Duodenal mucosa (tissue), 2 donors: ENCODE measurements around the gene KDM4C.

Experiments used
- H3K27ac ChIP-seq: one replicate; pipeline ENCODE4 v1.7.0; 2013; ENCODE audit warnings: low read depth, low read length
- H3K27me3 ChIP-seq, 2 donors: one replicate each; pipeline ENCODE4 v1.7.0; 2013; ENCODE audit warnings: low read length in 2 of 2, control low read depth in 1 of 2; ENCODE audit not compliant: insufficient read depth in 2 of 2, control insufficient read depth in 1 of 2
- H3K36me3 ChIP-seq, 2 donors: one replicate each; pipeline ENCODE4 v1.7.0; 2013; ENCODE audit warnings: low read length in 2 of 2, control low read depth in 1 of 2; ENCODE audit not compliant: insufficient read depth in 2 of 2, control insufficient read depth in 1 of 2
- H3K4me1 ChIP-seq, 2 donors: one replicate each; pipeline ENCODE4 v1.7.0; 2013; ENCODE audit warnings: low read length in 2 of 2, control low read depth in 1 of 2; ENCODE audit not compliant: insufficient read depth in 2 of 2, control insufficient read depth in 1 of 2
- H3K4me3 ChIP-seq, 2 donors: one replicate each; pipeline ENCODE4 v1.7.0; 2013; ENCODE audit warnings: low read length in 2 of 2, low read depth in 1 of 2
- H3K9ac ChIP-seq, 2 donors: one replicate each; pipeline ENCODE4 v1.7.0; 2013; ENCODE audit warnings: low read length in 2 of 2, low read depth in 1 of 2
- H3K9me3 ChIP-seq, 2 donors: one replicate each; pipeline ENCODE4 v1.7.0; 2013; ENCODE audit warnings: low read length in 2 of 2, control low read depth in 1 of 2; ENCODE audit not compliant: control insufficient read depth in 1 of 2

The KDM4C gene

GRCh38 chr9:7143645-7144200, 385.9 kb downstream of the KDM4C start:
- Histone ChIP-seq H3K27me3 (no peaks in the 10 kb centered on the region), H3K4me3 (no peak overlapping the region), H3K4me1 (no peaks in the 10 kb centered on the region), H3K27ac (no peak overlapping the region), H3K9me3 (no peaks in the 10 kb centered on the region), H3K9ac (no peak overlapping the region), H3K36me3 (peaks cover 6 to 27% of the 10 kb centered on the region in 2 donors)

DNA sequence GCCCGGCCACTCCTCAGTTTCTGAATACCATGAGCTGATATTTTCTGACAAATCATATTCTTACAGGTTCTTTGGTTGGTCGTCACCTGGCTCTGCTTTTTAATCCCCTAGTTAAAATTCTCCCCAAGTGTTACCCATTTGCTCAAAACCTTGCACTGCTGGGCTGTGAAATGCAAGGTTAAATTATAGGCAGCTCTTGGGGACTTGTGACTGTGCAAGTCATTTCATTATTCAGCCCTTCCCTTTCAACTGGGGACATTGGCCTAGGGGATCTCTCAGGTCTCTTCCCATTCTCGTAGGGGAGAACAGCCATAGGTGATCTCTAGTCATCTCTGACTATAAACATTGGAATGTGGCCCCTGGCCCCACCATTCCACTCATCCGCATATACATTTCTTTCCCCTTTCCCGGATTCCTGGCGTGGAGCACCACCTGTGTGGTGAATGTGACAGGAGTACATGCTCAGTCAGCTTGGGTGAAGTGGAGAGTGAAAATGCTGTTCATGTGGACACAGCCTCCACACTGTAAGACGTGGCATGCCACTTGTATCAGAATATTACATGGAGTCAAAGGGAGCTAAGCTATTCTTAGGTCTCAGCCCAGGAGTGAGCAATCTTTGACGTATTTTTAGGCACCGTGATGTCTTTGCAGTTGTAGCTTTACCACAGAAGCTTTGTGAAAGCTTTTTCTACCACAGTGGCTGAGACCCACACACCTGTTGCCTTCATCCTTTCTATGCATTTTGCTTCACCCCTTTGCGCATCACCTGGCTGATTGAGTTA, 386.7 kb downstream of the KDM4C start:
- H3K4me3 ChIP-seq, result no peak overlapping the region
- H3K27me3 ChIP-seq, result no peaks in the 10 kb centered on the region
- no peaks in the 10 kb centered on the region for H3K9me3 ChIP-seq
- no peak overlapping the region for H3K9ac ChIP-seq
- H3K36me3 ChIP-seq, result peaks cover 6 to 23% of the 10 kb centered on the region in 2 donors
- H3K4me1 ChIP-seq, result no peaks in the 10 kb centered on the region
- H3K27ac ChIP-seq, result no peak overlapping the region

DNA sequence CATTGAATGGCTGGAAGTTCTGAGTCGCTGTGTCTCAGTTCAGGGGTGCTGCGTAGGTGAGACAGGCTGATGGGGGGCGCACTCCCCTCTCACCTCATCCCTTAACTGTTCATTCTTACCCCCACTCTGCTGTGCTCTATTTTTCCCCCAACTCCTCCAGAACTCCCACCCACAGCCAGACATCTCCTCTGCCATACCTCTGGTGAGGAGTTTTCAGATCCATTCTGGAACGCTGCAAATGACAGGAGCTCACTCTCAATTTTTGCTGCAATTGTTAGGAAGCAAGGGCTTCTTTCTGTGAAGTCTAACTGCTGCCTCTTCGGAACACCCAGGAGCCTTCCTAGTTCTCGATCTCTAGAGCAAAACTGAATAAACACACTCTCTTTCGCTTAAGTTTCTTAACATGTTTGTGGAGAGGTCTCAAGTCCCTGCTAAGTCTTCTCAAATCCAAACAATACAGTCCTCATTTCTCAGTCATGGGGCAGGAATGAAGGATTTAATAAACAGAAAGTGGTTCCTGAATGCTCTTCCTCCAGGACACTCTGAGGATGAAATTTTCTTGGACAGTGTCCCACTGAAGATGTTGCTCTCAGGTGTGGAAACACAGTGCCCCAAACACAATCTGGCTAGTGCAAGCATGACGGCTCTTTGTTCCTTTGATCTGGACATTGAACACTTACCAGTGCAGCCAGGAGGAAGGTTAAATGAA, 387.7 kb downstream of the KDM4C start:
- no peak overlapping the region for H3K9ac ChIP-seq
- H3K27me3 ChIP-seq, result no peaks in the 10 kb centered on the region
- no peaks in the 10 kb centered on the region for H3K9me3 ChIP-seq
- no peak overlapping the region for H3K27ac ChIP-seq
- no peaks in the 10 kb centered on the region for H3K4me1 ChIP-seq
- H3K36me3 ChIP-seq, result peaks cover 6 to 22% of the 10 kb centered on the region in 2 donors
- no peak overlapping the region for H3K4me3 ChIP-seq

GRCh38 chr9:7146582-7146981, 388.8 kb downstream of the KDM4C start:
- Histone ChIP-seq H3K27me3 (no peaks in the 10 kb centered on the region), H3K9ac (no peak overlapping the region), H3K27ac (no peak overlapping the region), H3K4me1 (no peaks in the 10 kb centered on the region), H3K4me3 (no peak overlapping the region), H3K36me3 (peaks cover 6 to 19% of the 10 kb centered on the region in 2 donors), H3K9me3 (no peaks in the 10 kb centered on the region)

- no peaks in the 10 kb centered on the region for H3K27me3 ChIP-seq
- H3K4me1 ChIP-seq, result no peaks in the 10 kb centered on the region
- peaks cover 6 to 19% of the 10 kb centered on the region in 2 donors for H3K36me3 ChIP-seq
- H3K9me3 ChIP-seq, result no peaks in the 10 kb centered on the region
- no peak overlapping the region for H3K4me3 ChIP-seq
- no peak overlapping the region for H3K9ac ChIP-seq
- no peak overlapping the region for H3K27ac ChIP-seq
Observed at GRCh38 chr9:7147121-7148090, 389.6 kb downstream of the KDM4C start.

DNA sequence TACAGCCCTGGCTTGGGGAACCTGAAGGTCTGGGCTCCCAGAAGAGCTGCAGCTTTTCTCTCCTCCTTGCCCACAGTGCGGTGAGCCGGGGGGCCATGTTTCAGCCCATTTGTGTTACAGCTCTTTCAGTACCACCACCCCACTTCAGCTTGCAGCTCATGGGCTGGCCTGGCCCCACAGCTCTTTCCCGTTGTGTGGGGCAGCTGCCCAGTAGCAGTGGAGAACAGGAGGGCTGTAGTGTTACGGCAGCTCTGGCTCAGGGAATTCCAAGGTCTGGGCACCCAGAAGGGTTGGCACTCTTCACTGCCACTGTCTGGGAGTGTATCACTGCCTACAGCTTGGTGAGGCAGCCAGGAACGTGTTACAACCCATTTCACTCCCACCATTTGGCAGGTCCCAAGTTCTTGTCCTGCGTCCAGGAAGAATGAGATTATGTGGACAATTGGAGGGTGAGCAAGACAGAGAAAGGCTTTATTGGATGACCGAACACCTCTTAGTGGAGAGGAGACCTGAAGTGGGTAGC, 390.5 kb downstream of the KDM4C start:
- Histone ChIP-seq H3K9ac (no peak overlapping the region), H3K9me3 (no peaks in the 10 kb centered on the region), H3K36me3 (peaks cover 6 to 19% of the 10 kb centered on the region in 2 donors), H3K27me3 (no peaks in the 10 kb centered on the region), H3K27ac (no peak overlapping the region), H3K4me3 (no peak overlapping the region), H3K4me1 (no peaks in the 10 kb centered on the region)

- Histone ChIP-seq H3K4me3 (no peak overlapping the region), H3K27me3 (no peaks in the 10 kb centered on the region), H3K9me3 (no peaks in the 10 kb centered on the region), H3K36me3 (peaks cover 12 to 19% of the 10 kb centered on the region in 2 donors), H3K27ac (no peak overlapping the region), H3K4me1 (no peaks in the 10 kb centered on the region), H3K9ac (no peak overlapping the region)
Observed at GRCh38 chr9:7149258-7149657, 391.5 kb downstream of the KDM4C start.

GRCh38 chr9:7150153-7150890, 392.5 kb downstream of the KDM4C start:
- Histone ChIP-seq H3K27me3 (no peaks in the 10 kb centered on the region), H3K4me1 (no peaks in the 10 kb centered on the region), H3K36me3 (peaks cover 12 to 18% of the 10 kb centered on the region in 2 donors), H3K9me3 (no peaks in the 10 kb centered on the region), H3K27ac (no peak overlapping the region), H3K9ac (no peak overlapping the region), H3K4me3 (no peak overlapping the region)

- H3K9me3 ChIP-seq, result no peaks in the 10 kb centered on the region
- no peak overlapping the region for H3K9ac ChIP-seq
- peaks cover 5 to 15% of the 10 kb centered on the region in 2 donors for H3K36me3 ChIP-seq
- H3K27me3 ChIP-seq, result no peaks in the 10 kb centered on the region
- no peak overlapping the region for H3K27ac ChIP-seq
- H3K4me1 ChIP-seq, result no peaks in the 10 kb centered on the region
- no peak overlapping the region for H3K4me3 ChIP-seq
Observed at GRCh38 chr9:7153134-7153533, 395.4 kb downstream of the KDM4C start.
